Measurements from ENCODE around the gene UQCC2.

The UQCC2 gene

DNA sequence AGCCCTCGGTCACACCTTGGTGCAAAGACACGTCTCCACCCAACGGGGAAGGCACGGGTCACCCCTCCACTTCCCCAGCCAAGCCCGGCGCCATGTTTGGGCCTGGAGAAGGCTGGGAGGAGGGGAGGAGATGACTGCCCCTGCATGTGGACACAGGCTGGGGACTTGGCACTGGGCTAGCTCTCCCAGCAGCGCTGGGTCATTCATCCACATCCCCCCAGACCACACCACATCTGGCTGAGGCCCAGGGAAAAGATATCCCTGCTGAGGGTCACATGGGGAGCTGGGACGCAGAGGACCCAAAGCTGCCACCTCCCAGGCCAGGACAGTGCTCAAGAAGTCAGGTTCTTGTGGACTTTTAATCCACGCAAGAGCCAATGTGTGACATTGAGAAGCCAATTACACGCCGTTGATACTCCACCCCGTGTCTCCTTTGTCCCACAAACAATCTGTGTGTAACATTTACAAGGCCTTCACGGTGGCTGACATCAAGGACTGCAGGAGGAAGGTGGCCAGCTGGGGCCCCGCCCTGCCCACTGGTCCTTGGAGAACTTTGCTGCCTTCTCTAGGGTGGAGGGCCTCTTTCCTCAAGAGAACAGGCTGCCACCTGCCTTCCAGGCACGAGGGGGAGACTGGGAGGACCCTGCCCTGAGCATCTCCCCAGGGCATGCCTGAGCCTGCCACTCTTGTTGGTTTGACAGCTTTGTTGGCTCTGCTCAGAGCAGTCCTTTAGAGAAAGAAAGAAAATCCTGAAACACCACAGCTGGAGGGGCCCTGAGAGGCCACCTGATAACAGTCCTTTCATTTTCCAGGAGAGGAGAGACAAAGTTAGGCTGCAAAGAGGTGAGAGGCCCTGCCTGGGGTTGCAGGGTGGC is 40.5 kb upstream of the UQCC2 start:
- Histone ChIP-seq H3K4me3 (ENCODE audit: insufficient read depth, low read depth, low read length, poor library complexity, severe bottlenecking) (no peak overlapping the region), H3K27ac (ENCODE audit: insufficient read depth, low read length, poor library complexity, severe bottlenecking) (no peak overlapping the region), H3K9me3 (ENCODE audit: control insufficient read depth, low read length) (no peaks in the 10 kb centered on the region), H3K4me1 (ENCODE audit: control insufficient read depth, insufficient read depth, low read length, poor library complexity, severe bottlenecking) (no peaks in the 10 kb centered on the region), H3K27me3 (replicated peaks; ENCODE audit: control insufficient read depth, insufficient read depth, low read length, poor library complexity, severe bottlenecking) (no peaks in the 10 kb centered on the region), H3K36me3 (ENCODE audit: control insufficient read depth, insufficient read depth, low read length) (no peaks in the 10 kb centered on the region)
- DNase-seq = no peak

DNA sequence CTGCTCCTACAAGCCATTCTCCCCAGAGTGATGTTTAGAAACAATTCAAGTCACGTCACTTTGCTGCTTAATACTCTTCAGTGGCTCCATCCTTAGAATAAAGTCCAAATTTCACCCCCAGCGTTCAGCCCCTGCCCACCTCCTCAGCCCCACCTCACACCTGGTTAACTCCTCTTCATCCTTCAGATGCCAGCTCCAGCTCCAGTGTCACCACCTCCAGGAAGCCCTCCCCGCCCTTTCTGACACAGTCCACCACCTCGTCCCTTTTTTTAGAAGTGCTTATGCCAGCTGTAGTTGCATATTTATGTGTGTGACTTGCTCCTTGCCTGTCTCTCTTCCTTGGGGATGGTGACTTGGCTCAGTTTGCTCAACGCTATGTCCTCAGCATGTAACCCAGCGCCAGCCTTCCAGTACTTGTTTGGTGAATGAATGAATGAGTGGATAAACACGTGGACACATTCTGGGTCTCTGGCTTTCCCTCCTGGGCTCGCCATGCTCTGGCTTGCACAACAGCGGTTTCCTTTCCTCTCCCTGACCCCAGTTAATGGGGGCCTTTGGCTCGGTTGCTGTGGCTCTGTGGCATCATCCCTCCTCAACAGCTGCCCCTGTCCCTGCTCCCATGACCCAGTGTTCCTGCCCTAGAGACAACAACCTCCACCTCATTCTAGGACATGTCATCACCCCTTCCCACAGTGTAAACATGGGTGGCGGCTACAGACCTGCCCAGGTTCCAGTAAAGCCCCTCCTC is 38.9 kb upstream of the UQCC2 start:
- no peak for DNase-seq
- Histone ChIP-seq H3K27me3 (replicated peaks; ENCODE audit: control insufficient read depth, insufficient read depth, low read length, poor library complexity, severe bottlenecking) (no peaks in the 10 kb centered on the region), H3K4me1 (ENCODE audit: control insufficient read depth, insufficient read depth, low read length, poor library complexity, severe bottlenecking) (no peaks in the 10 kb centered on the region), H3K9me3 (ENCODE audit: control insufficient read depth, low read length) (no peaks in the 10 kb centered on the region), H3K36me3 (ENCODE audit: control insufficient read depth, insufficient read depth, low read length) (no peaks in the 10 kb centered on the region), H3K27ac (ENCODE audit: insufficient read depth, low read length, poor library complexity, severe bottlenecking) (no peak overlapping the region), H3K4me3 (ENCODE audit: insufficient read depth, low read depth, low read length, poor library complexity, severe bottlenecking) (no peak overlapping the region)

DNA sequence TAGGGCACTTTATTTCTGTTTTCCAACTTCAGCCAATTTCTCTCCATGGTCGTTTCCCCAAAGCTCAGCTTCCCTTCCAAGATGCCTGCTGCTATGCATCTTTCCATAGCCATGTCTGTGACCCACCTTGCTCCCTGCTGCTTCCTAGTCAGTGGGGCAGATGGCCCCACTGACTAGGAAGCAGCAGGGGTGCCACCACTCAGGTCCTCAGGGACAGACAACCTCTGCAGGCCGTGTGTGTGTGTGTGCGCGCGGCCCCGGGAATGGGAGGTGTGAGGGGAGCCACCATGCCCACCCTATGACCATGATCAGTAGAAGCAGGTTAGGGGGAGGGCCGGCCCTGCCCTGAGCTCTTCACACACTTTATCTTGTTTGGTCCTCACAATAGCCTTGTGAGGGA is 37.9 kb upstream of the UQCC2 start:
- Histone ChIP-seq H3K4me1 (ENCODE audit: control insufficient read depth, insufficient read depth, low read length, poor library complexity, severe bottlenecking) (no peaks in the 10 kb centered on the region), H3K27ac (ENCODE audit: insufficient read depth, low read length, poor library complexity, severe bottlenecking) (no peak overlapping the region), H3K9me3 (ENCODE audit: control insufficient read depth, low read length) (no peaks in the 10 kb centered on the region), H3K27me3 (replicated peaks; ENCODE audit: control insufficient read depth, insufficient read depth, low read length, poor library complexity, severe bottlenecking) (no peaks in the 10 kb centered on the region), H3K36me3 (ENCODE audit: control insufficient read depth, insufficient read depth, low read length) (no peaks in the 10 kb centered on the region), H3K4me3 (ENCODE audit: insufficient read depth, low read depth, low read length, poor library complexity, severe bottlenecking) (no peak overlapping the region)
- DNase-seq = no peak

DNA sequence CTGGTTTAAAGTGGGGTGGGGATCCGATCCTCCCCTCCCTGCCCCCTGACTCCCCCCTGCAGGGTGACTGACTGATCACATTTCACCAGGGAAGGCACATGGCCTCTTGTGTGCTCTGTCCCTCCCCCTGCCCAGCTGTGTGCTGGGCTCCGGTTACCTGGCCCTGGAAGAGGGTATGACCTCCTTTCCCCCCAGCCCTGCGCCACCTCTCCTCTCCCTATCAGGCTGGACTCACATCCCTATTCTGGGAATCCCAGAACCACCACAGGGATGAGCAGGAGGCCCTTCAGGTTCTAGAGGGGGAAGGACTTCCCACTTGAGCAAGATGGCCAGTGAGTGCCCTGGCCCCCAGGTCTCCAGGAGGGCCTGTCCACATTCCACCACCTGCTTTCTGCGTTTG is 37.3 kb upstream of the UQCC2 start:
- no peak overlapping the region for H3K4me3 ChIP-seq (ENCODE audit: insufficient read depth, low read depth, low read length, poor library complexity, severe bottlenecking)
- no peak overlapping the region for H3K27ac ChIP-seq (ENCODE audit: insufficient read depth, low read length, poor library complexity, severe bottlenecking)
- H3K36me3 ChIP-seq (ENCODE audit: control insufficient read depth, insufficient read depth, low read length) = no peaks in the 10 kb centered on the region
- no peaks in the 10 kb centered on the region for H3K27me3 ChIP-seq (replicated peaks; ENCODE audit: control insufficient read depth, insufficient read depth, low read length, poor library complexity, severe bottlenecking)
- DNase-seq = no peak
- no peaks in the 10 kb centered on the region for H3K9me3 ChIP-seq (ENCODE audit: control insufficient read depth, low read length)
- H3K4me1 ChIP-seq (ENCODE audit: control insufficient read depth, insufficient read depth, low read length, poor library complexity, severe bottlenecking) = no peaks in the 10 kb centered on the region

DNA sequence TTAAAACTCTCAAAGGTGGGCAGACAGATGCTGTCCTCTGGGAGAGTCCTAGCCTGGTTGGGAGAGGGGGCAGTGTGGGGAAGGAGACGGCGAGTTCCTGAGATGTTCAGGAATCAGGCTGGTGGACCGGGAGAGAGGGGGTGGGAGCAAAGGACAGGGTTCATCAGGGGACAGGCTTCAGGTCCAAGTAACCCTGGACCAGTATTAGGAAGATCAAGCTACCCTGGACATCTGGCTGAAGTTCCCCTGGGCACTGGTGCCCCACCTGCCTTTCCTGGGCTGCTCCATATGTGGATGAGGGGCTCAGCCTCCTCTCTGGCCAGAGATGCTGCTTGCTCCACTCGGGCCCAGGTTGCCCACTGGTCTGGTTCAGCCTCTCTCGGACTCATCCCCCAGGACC is 36.3 kb upstream of the UQCC2 start:
- Histone ChIP-seq H3K9me3 (ENCODE audit: control insufficient read depth, low read length) (no peaks in the 10 kb centered on the region), H3K4me1 (ENCODE audit: control insufficient read depth, insufficient read depth, low read length, poor library complexity, severe bottlenecking) (no peaks in the 10 kb centered on the region), H3K4me3 (ENCODE audit: insufficient read depth, low read depth, low read length, poor library complexity, severe bottlenecking) (no peak overlapping the region), H3K27me3 (replicated peaks; ENCODE audit: control insufficient read depth, insufficient read depth, low read length, poor library complexity, severe bottlenecking) (peaks cover 3% of the 10 kb centered on the region), H3K27ac (ENCODE audit: insufficient read depth, low read length, poor library complexity, severe bottlenecking) (no peak overlapping the region), H3K36me3 (ENCODE audit: control insufficient read depth, insufficient read depth, low read length) (no peaks in the 10 kb centered on the region)
- DNase-seq = no peak

DNA sequence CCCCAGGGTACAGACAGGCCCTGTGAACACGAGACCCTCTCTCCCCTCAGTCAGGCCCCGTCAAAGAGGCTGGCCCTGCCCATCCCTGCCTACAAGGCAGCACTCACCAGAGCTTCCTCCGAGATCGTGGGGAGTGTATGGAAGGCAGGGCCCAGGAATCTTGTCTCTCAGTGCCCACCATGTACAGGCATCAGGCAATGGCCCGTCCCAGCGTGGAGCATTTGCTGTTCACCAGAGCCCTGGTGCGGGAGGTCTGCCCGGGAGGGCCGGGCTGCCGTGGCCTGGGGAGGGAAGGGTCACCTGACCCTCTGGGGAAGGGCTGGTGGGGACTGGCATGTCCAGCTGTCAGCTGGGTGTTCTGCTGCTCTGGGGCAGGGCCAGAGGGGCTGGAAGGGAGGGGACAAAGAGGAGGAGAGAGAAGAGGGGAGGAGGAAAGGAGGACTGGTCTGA is 35.2 kb upstream of the UQCC2 start, which contains the start of gene IP6K3:
IP6K3 (minus strand) TSS at position 255 of the 450 bp plus-strand sequence. CDS start 11,429 bp downstream, outside the sequence.
- Histone ChIP-seq H3K4me3 (ENCODE audit: insufficient read depth, low read depth, low read length, poor library complexity, severe bottlenecking) (no peak within 1 kb of the TSS), H3K36me3 (ENCODE audit: control insufficient read depth, insufficient read depth, low read length) (no peaks in the 10 kb centered on the region), H3K27me3 (replicated peaks; ENCODE audit: control insufficient read depth, insufficient read depth, low read length, poor library complexity, severe bottlenecking) (peaks cover 3% of the 10 kb centered on the region), H3K4me1 (ENCODE audit: control insufficient read depth, insufficient read depth, low read length, poor library complexity, severe bottlenecking) (no peaks in the 10 kb centered on the region), H3K9me3 (ENCODE audit: control insufficient read depth, low read length) (no peaks in the 10 kb centered on the region), H3K27ac (ENCODE audit: insufficient read depth, low read length, poor library complexity, severe bottlenecking) (no peak within 1 kb of the TSS)
- DNase-seq = no peak

DNA sequence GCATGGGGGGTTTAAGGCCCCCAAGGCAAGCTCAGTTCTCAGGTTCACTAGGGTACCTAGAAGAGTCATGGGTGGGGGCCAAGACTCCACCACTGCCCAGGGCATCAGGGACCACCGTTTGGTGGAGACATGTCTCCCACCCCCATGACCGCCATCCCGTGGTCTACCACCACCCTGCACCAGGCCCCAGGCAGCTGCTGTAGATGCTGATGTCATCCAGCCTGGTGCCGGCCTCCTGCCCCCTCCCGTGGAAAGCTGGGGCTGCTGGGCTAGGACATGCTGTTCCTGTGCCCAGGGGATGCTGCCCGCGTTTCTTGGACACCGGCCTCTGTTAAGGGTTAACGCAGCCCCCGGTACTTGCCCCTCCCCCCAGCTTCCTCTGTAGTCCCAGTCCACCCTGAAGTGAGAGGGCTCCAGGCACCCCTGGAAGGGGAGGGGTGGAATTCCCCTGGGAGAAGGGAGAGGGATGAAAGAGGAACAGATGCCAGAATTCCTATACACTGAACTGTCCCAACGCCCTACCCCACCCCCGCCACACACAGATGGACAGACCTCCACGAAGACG is 34.6 kb upstream of the UQCC2 start:
- Histone ChIP-seq H3K4me1 (ENCODE audit: control insufficient read depth, insufficient read depth, low read length, poor library complexity, severe bottlenecking) (no peaks in the 10 kb centered on the region), H3K27ac (ENCODE audit: insufficient read depth, low read length, poor library complexity, severe bottlenecking) (no peak overlapping the region), H3K27me3 (replicated peaks; ENCODE audit: control insufficient read depth, insufficient read depth, low read length, poor library complexity, severe bottlenecking) (peaks cover 3% of the 10 kb centered on the region), H3K9me3 (ENCODE audit: control insufficient read depth, low read length) (no peaks in the 10 kb centered on the region), H3K4me3 (ENCODE audit: insufficient read depth, low read depth, low read length, poor library complexity, severe bottlenecking) (no peak overlapping the region), H3K36me3 (ENCODE audit: control insufficient read depth, insufficient read depth, low read length) (no peaks in the 10 kb centered on the region)
- DNase-seq = no peak

DNA sequence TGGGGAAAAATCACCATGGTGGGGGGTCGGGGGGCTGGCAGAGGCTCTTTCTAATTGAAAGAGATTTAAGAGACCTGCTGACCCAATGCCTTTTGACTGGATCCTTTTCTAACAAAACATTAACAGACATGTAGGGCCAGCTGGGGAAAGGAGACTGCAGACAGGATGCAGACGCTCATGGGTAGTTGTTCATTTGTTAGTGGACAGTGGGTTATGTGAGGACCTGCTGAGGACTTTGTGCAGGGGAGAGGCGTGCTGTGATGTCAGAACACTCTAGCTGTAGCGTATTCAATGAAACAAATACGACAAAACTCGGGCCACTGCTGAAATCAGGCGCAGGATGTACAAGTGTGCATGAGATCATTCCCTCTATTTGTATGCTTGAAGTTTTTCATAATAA is 34.0 kb upstream of the UQCC2 start:
- DNase-seq = no peak
- H3K4me3 ChIP-seq (ENCODE audit: insufficient read depth, low read depth, low read length, poor library complexity, severe bottlenecking) = no peak overlapping the region

DNA sequence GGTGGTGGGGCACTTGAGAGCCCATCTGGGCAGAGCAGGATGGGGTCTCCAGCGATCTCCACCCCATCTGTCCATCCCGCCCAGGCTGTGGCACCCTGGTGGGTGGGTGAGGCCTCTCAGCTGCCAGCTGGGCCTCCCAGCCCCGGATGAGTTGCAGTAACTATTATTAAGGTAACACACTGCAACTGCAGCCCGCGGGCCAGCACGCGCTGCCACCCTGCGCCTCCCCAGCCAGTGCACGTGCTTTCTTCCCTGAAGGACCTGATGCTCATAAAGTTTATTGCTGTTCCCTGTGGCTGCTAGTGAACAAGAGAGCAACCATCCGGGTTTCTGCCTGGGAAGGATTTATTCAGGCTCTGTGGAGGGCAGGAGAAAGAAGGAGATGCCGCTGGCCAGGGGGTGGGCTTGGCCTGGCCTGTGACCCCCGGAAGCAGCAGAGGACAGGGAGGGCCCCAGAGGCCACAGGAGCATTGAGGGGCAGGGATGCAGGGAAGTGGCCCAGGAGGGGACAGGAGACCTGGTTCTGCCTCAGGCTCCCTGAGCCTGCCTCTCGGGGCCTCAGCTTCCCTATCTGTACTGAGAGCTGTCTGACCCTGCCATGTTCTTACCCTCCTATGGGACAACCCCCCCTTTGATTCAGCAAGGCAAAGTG is 33.5 kb upstream of the UQCC2 start:
- Histone ChIP-seq H3K9me3 (ENCODE audit: control insufficient read depth, low read length) (no peaks in the 10 kb centered on the region), H3K36me3 (ENCODE audit: control insufficient read depth, insufficient read depth, low read length) (no peaks in the 10 kb centered on the region), H3K4me1 (ENCODE audit: control insufficient read depth, insufficient read depth, low read length, poor library complexity, severe bottlenecking) (no peaks in the 10 kb centered on the region), H3K4me3 (ENCODE audit: insufficient read depth, low read depth, low read length, poor library complexity, severe bottlenecking) (no peak overlapping the region), H3K27me3 (replicated peaks; ENCODE audit: control insufficient read depth, insufficient read depth, low read length, poor library complexity, severe bottlenecking) (peaks cover 3% of the 10 kb centered on the region), H3K27ac (ENCODE audit: insufficient read depth, low read length, poor library complexity, severe bottlenecking) (no peak overlapping the region)
- no peak for DNase-seq

More for the DNA sequence above, 34.0 kb upstream of the UQCC2 start:
- no peak overlapping the region for H3K27ac ChIP-seq (ENCODE audit: insufficient read depth, low read length, poor library complexity, severe bottlenecking)
- H3K27me3 ChIP-seq (replicated peaks; ENCODE audit: control insufficient read depth, insufficient read depth, low read length, poor library complexity, severe bottlenecking) = peaks cover 3% of the 10 kb centered on the region
- no peaks in the 10 kb centered on the region for H3K36me3 ChIP-seq (ENCODE audit: control insufficient read depth, insufficient read depth, low read length)
- H3K4me1 ChIP-seq (ENCODE audit: control insufficient read depth, insufficient read depth, low read length, poor library complexity, severe bottlenecking) = no peaks in the 10 kb centered on the region
- H3K9me3 ChIP-seq (ENCODE audit: control insufficient read depth, low read length) = no peaks in the 10 kb centered on the region
